Activated CD4-positive, alpha-beta T cell treated with anti-CD3 and anti-CD28 coated beads, Interleukin-2, amount 50 U/mL, for 16 hours (primary cell): ENCODE results near the gene TRIM54.
"Not testable (repeated sequence)": the region's sequence is repeated elsewhere in the genome, so short reads cannot be mapped to it uniquely, and the experiment has no call there.

Experiments used
- DNase-seq: peaks from one replicate; pipeline ENCODE4 v3.0.0-alpha.2; 2020

TRIM54 gene

DNA sequence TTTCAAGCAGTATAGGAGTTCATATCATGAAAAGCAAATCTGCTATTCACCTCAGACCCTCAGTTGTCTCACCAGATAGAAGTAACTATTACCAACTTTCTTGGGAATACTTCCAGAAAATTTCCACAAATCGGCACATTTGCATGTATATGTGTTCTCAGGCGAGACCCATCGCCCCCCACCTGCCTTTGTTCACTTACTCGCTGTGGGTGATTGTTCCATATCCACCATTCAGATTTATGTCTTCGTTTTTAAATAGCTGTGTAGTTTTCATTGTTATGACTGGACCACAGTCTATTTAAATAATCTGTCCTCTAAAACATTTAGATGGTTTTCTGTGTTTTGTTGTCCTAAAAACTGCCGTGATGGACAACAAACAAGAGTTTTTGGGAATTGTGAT is 3.3 kb downstream of the TRIM54 start:
- DNase-seq: no peak

DNA sequence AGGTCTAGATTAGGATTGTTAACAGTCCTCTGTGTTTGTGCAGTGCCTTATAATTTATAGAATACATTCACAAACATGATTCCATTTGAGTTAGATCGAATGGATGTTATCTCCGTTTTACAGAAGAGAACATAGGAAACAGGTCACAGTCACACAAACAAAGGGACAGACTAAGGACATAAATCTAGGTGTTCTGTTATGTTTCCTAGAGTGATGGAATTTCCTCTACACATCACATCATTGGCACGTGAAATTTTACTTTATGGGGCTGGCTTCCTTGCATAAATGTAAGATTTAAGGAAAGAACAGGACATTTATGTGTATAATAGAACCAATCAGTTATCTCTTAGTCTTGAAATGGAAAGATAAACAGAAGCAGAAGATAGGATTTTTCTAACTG is 6.4 kb downstream of the TRIM54 start:
- DNase-seq: no peak

GRCh38 chr2:27290549-27290948 is 8.3 kb downstream of the TRIM54 start:
- DNase-seq: no peak

DNA sequence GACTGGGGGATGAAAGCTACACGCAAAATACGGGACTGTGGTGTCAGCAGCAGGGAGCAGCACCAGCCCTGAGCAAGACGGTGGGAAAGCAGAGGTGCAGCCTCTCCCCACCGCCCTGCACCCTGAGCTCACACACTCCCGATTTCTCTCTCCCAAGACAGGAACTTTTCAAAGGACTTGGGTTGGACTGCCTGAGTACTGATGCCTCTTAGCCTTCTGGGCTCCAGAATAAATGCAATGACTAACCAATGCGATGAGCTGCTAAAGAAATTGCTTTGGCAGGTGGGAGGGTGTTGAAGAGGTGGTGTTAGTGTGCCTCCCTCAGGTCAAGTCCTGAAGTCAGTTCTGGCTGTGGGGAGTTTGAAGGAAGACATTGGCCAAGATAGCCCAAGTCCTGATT is 9.6 kb downstream of the TRIM54 start:
- DNase-seq: no peak

DNA sequence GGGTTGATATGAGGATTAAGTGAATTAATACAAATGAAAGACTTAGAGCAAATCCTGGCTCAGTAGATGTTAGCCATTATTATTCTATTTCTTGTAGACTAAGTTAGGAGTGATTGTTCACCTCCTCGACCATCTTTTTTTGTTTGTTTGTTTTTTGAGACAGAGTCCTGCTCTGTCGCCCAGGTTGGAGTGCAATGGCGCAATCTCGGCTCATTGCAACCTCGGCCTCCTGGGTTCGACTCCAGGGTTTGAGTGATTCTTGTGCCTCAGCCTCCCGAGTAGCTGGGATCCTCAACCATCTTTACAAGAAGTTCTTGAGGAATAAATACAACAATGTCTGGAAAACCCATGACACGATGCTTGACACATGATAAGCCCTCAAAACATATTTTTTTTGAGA is 12.7 kb downstream of the TRIM54 start:
- no peak for DNase-seq

GRCh38 chr2:27296481-27296880 is 14.3 kb downstream of the TRIM54 start:
- DNase-seq: no peak

- no peak for DNase-seq
These were observed 15.0 kb downstream of the TRIM54 start for GRCh38 chr2:27297195-27297594.

- no peak for DNase-seq
These were observed 16.3 kb downstream of the TRIM54 start for GRCh38 chr2:27298391-27299080.

DNA sequence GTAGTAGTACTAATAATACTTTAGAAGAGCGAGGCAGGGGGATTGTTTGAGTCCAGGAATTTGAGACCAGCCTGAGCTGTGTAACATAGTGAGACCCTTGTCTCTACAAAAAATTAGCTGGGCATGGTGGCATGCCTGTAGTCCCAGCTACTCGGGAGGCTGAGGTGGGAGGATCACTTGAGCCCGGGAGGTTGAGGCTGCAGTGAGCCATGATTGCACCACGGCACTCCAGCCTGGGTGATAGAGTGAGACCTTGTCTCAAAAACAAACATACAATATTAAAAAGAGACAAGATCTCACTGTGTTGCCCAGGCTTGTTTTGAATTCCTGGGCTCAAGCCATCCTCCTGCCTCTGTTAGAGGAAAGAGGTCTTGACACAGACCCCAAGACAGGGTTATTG is 18.4 kb downstream of the TRIM54 start:
- not testable (repeated sequence) for DNase-seq

- DNase-seq: peak; percentile 73
These were observed 21.1 kb downstream of the TRIM54 start for GRCh38 chr2:27303093-27304025.

DNA sequence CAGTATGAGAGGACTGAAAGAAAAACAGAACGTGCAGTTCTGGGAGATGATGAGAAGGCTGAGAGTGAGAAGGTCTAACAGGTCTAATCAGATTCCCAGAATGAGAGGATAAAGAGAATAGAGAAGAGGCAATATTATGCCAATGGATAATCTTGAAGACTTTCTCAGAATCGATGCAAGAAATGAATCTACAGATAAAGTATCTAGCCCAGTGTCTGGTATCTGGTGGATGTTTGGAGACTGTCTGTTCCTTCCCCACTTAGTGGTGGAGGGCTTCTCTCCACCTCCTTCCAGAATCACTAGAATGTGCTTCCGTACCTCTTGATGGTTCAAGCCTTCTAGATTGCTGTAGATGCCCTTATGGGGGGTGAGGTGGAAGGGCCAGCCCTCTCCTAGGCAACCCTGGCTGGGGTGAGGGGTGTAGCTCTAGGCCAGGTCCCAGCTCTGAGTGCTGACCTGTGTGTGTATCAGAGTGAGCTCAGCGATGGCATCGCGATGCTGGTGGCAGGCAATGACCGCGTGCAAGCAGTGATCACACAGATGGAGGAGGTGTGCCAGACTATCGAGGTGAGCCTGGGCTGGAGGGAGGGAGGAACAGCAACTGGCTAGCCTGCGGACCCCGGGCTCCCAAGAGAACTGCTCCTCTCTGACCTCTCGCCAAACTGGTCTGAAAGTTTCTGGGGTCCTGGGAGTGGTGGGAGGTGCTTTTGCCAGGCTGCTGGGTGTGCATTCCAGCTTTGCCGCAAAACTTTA is 22.4 kb downstream of the TRIM54 start:
- DNase-seq: no peak

DNA sequence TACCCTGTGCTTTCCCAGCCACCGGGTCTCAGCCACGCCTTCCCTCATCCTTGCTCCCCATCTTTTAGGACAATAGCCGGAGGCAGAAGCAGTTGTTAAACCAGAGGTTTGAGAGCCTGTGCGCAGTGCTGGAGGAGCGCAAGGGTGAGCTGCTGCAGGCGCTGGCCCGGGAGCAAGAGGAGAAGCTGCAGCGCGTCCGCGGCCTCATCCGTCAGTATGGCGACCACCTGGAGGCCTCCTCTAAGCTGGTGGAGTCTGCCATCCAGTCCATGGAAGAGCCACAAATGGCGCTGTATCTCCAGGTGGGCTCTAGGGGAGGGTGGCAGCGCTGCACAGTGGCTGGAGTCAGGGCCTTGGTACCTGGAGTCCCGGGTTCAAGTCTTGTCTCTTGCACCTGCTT is 23.3 kb downstream of the TRIM54 start:
- no peak for DNase-seq

GRCh38 chr2:27306136-27306535 is 23.9 kb downstream of the TRIM54 start:
- DNase-seq: no peak

DNA sequence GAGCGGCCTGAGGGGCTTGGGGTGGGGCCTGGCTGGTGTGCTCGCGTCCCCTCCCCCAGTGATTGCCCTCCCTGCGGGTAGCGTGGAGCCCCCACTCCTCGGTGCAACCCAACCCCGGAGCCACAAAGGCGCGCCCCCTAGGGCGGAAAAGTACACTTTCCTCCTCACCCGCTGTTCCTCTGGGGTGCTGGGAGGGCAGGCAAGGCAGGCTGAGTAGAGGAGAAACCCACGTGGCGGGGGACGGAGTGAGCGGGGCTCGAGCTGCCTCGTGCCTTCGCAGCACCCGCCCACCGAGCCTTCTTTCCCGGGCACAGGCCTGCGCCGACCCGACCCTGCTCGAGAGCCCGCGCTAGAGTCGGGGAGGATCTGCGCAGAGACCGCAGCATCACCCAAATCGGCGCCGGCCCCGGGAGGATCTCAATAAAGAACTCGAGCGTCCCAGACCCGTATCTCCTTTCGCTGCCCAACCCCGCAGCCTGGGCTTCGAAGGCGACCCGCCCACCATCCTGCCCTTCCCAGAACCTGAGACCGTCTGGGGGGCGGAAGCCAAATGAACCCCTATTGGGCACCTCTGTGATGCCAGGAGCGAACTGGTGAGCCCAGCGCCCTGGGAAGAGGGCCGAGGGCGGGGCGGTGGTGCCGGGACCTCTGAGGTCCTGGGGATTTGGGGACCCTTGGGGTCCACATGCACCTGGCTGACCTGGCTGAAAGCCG is 24.5 kb downstream of the TRIM54 start:
- no peak for DNase-seq

DNA sequence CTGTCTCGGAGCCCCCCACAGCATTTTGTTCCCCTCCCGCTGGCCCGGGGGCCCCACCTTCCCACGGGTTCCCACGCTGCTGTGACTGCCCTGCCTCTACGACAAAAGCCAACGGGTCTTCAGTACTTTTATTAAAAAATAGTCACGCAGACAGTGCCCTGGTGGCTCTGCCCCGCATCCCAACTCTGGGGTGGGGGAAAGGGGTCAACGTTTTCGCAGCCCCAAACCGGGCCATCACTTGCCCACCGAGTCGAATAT is 25.0 kb downstream of the TRIM54 start:
- no peak for DNase-seq

GRCh38 chr2:27307545-27308358 is 25.5 kb downstream of the TRIM54 start:
- DNase-seq: no peak

GRCh38 chr2:27308359-27308881 is 26.2 kb downstream of the TRIM54 start, which contains the start of gene UCN:
Gene UCN (minus strand): TSS chr2:27308445. CDS start chr2:27307895, 550 bp downstream.
- DNase-seq: no peak

GRCh38 chr2:27309651-27310050 is 27.4 kb downstream of the TRIM54 start:
- no peak for DNase-seq

DNA sequence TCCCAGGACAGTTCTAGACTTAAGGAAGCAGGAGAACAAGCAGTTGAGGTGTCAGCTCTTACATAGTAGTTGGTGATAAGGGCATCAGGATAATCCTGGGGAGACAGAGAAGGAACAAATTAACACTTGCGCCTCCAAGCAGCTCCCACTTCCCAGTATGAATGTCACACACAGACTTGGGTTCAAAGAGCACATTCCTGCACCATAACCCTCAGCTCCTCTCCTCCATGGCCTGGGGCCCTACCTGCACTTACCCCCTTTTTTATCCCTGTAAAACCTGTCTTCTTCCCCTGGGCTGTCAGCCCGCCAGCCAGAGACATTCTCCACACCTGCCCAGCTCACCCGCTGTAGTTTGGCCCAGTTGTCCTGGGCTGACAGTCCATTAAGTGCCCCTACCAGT is 29.9 kb downstream of the TRIM54 start:
- DNase-seq: no peak

- DNase-seq: no peak
These were observed 31.8 kb downstream of the TRIM54 start for GRCh38 chr2:27313882-27314645.

DNA sequence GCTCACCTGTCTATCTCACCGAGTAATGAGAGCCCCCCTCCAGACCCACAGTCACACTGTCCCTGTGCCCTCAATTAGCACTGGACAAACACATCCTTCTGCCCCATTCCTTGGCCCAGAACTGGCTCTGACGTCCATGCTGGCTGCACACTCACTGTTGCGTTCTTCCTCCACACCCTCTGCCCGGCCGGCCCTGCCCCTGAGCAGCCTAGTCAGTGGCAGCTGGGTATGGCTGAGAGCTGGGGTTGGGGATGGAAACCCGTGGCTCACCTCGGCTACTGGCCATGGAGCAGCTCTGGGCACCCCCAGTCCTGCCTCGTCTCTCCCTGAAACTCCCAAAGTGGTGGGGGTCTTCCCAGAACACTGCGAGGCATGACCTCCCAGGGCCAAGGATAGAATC is 32.5 kb downstream of the TRIM54 start:
- no peak for DNase-seq
